SK-N-DZ (cell line): ENCODE measurements around the gene DNAJC15.
A peak's percentile ranks its signal among the peaks of the same experiment; 100 is the strongest.

Experiments used
- DNase-seq: peaks from one replicate; pipeline ENCODE4 v3.0.0-alpha.2; 2015; ENCODE audit warnings: low spot score

DNAJC15 gene

GRCh38 chr13:43083750-43084149 lies 60.4 kb downstream of the DNAJC15 start:
- DNase-seq, result no peak

- peak; percentile 43 for DNase-seq
These were observed 62.2 kb downstream of the DNAJC15 start for GRCh38 chr13:43085545-43085944.

GRCh38 chr13:43086181-43086580 lies 62.8 kb downstream of the DNAJC15 start:
- no peak for DNase-seq

GRCh38 chr13:43088093-43088511 lies 64.7 kb downstream of the DNAJC15 start:
- no peak for DNase-seq

DNA sequence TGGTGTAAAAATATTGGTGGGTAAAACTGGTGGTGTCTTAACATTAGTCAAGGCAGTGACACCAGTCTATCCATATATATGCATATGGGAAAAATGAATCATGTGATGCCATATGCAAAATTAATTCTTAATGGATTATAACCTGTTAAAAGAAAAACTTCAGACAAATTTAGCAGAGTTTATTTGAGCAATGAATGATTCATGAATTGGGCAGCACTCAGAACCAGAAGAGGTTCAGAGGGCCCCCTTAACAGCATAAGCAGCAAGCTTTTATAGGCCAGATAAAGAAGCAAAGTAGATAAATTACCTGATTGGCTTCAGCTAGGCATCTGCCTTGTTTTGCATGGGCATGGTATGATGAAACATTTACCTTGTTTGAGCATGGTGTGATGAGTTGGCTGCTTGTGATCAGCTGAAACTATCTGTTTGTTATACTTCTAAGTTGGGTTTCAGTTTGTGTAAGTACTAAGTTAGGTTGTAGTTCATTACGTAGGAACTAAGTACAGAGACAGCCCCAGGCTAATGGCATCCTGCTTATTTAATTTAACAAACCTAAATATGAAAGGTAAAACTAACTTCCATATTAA lies 66.6 kb downstream of the DNAJC15 start:
- no peak for DNase-seq

GRCh38 chr13:43094901-43095300 lies 71.5 kb downstream of the DNAJC15 start:
- no peak for DNase-seq

DNA sequence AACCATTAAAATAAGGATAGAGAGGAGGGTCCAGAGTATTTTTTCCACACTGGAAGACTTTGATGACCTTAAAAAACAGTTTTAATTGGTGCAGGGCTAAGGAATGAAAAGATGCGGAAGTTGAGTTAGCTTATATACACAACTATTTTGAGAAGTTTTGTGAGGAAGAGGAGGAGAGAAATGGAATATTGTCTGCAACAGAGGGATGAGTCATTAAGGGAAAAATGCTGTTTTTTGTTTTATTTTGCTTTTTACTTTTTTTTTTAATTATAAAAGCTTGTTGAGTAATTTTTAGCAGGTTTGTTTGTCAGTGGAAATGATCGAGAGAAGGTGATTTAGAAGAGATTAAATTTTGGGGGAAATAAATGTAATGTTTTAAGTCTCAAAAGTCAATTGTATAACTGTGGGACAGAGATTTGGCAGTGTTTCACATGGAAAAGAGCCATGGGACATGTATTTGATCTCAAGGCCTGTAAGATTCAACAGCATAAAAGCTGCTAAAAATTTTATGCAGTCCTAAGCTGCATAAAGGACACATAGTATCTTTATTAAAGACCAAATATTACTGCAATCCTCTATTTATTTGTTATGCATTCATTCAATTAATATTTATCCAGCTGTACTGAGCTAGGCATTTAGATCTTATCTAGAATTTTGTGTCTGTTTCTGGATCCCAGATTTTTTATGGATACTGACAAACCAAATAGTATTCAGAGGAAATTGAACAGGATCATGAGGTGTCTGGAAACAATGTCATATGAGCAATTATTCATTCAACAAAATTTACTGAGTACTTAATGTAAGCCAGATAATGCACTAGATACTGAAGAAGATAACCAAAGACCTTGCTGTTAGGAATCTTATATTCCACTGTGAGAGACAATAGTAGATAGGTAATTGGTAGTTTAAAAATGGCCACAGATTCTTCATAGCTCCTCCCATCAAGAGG lies 72.7 kb downstream of the DNAJC15 start:
- no peak for DNase-seq

DNA sequence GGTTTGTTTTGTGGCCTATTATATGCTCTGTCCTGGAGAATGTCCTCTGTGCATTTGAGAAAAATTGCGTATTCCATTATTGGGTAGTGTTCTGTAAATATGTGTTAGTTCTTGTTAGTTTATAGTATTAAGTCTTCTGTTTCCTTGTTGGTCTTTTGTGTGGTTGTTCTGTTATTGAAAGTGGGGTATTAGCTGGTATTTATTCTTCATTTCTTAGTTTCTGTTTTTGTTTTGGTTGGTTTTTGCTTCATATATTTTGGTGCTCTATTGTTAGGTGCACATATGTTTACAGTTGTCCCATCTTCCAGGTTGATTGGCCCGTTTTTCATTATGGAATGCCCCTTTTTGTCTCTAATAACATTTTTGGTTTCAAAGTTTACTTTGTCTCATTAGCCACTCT lies 77.3 kb downstream of the DNAJC15 start:
- no peak for DNase-seq

DNA sequence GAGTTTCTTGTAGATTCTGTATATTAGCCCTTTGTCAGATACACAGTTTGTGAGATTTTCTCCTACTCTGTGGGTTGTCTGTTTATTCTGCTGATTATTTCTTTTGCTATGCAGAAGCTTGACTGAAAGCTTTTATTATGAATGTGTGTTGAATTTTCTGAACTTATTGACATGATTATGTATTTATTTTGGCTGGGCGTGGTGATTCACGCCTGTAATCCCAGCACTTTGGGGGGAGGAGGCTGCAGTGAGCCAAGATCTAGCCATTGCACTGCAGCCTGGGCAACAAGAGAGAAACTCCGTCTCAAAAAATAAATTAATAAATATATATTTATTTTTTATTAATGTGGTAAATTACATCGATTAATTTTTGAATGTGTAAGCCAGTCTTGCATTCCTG lies 78.9 kb downstream of the DNAJC15 start:
- no peak for DNase-seq

- DNase-seq, result no peak
These were observed 84.4 kb downstream of the DNAJC15 start for GRCh38 chr13:43107780-43108179.

GRCh38 chr13:43110036-43110435 lies 86.7 kb downstream of the DNAJC15 start:
- peak; percentile 67 for DNase-seq

DNA sequence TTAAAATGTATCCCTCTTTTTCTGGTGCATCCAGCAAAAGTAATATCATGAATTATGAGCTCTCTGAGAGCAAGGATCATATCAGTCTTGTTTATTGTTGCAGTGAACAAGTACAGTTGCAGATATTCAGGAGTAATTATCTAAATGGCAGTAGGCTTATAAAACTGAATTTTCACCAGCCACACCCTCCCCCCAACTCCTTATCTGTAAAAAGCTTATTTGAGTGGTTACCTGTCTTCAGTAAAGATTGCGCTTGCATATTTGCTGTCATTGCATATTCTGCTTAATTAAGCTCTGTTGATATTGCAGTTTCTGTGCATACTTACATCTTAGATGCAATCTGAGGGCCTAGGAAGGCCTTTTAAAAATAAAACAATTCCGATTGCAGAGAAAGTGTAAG lies 87.3 kb downstream of the DNAJC15 start:
- DNase-seq, result no peak

DNA sequence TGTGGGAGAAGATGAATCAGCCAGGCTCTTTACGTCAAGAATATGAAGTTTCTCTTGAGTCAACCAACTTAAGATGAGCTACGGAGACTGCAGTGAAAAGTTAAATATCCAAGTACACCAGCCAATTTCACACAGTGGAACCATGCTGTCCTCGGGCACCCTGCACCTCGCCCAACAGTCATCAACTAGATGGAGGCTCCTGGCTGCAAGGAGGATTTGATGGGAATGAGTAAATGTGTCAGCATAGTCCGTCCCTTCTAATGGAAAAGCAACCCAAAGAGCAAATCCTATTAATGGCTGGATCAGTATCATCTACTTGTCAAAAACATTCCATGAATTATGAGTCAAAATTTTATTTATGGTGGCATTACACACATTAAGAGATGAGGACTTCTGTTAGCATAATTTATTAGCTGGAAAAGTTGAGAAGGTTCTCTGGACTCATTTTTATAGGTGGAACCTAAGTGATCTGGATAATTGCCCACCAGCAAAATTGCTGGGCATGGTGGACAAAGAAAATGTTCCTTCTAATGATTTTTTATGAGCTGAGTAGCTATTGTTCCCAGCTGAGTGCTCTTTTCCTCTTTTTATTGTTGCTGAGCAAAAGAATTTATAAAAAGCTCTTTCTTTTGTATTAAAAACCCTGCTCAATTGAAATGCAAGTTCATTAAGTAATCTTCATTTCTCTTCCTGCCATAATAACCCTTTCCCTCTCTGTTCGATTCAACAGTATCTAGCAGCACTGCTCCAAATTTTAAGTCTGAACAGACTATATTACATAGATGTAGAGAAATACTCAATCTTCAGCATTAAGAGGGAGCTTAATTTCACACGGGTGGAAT lies 88.4 kb downstream of the DNAJC15 start:
- DNase-seq, result no peak

- DNase-seq, result no peak
These were observed 90.2 kb downstream of the DNAJC15 start for GRCh38 chr13:43113603-43114002.

- no peak for DNase-seq
These were observed 91.1 kb downstream of the DNAJC15 start for GRCh38 chr13:43114504-43114903.

DNA sequence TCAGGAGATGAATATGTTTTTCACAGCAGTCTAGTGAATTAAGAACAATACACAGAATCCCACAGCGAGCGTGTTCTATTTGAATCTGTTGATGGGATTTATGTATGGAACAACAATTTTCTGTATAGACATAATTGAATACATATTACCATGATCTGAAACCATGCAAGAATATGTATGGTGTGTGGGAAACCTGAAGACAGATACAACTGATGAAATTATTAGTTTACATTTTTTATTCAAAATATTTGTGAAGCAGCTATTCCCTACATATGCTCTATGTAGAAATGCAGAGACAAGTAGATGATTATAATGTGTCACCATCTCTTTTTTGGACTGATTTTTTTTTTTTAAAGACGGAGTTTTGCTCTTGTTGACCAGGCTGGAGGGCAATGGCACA lies 91.8 kb downstream of the DNAJC15 start:
- DNase-seq, result no peak

DNA sequence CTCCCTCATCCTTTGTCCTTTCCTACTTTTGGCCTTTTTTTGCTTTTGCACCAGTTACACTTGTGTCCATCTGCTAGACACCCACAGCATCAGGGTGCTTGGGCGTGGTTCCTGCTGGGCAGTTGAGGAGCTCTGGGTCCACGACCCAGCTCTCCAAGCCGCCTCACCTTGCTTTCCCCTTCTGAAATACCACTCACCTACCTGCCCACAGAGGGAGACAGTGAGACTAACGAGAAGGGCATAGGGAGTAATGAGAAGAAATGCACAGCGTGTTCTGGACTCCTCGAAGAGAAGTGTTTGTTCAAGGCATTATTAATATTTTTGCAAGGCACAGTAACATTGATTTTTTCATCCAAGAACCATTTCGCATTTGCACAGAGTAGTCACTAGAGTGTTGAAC lies 92.9 kb downstream of the DNAJC15 start:
- DNase-seq, result no peak

DNA sequence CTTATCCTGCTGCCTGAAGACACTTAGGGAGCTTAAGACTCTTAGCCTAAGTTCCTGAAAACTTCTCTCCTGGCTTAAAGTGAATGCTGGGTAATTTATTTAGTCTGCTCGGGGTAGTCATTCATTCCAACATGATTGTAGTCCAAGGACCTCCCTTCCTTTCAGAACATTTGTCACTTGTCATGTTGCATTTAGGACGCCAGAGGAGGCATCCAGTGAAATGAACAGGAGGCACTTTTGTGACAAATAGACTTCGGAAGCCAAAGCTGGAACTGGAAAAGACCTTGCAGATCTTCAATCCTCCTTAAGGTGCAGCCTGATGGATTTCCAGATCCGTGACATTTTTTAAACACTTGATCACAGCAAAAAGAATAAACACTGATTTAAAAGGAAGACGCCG lies 95.1 kb downstream of the DNAJC15 start:
- DNase-seq, result no peak

DNA sequence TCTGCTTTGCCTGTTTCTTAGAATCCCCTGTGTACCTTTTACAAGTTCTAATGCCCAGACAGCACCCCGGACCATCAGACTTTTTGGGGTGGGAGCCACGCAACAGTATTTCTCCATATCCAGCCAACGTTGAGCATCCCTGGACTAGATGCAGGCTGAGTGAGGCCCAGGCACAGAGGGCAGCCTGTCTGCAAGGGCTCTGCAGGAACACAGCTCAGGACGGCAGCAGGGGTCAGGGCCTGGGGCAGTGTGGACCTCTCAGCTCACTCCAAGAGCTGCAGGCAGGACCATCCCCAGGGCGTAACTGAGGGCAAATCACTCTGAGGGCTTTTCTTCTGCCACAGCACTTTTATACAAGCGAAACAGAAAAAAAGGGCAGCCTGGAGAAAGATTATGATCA lies 95.8 kb downstream of the DNAJC15 start:
- no peak for DNase-seq

- peak; percentile 70 for DNase-seq
These were observed 99.4 kb downstream of the DNAJC15 start for GRCh38 chr13:43122791-43123190.

- no peak for DNase-seq
These were observed 100.5 kb downstream of the DNAJC15 start for GRCh38 chr13:43123856-43124255.

DNA sequence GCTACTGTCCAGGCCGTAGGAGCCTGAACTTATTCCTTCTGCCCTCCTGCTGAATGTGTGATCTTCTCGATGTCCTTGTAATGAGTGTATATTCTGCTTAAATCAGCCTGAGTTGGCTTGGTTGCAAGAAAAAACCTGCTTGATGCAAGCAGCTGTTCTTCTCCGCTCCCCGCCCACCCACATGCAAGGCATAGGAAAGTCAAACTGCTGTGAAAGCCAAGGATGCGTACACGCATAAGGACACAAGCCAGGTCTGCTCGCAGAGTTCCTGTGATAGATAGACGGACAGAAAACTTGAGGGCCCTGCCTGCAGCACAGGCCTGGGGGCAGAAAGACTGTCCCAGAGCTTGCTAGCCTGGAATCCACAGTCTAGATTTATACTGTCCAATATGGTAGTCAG lies 101.1 kb downstream of the DNAJC15 start:
- no peak for DNase-seq
